HG02840 (cell line): ENCODE measurements around the gene TMEM14C.
"Not testable (repeated sequence)": the region's sequence is repeated elsewhere in the genome, so short reads cannot be mapped to it uniquely, and the experiment has no call there.

Source experiments
- ATAC-seq: cut with Tn5 transposase; IDR thresholded peaks from one replicate; pipeline ENCODE4 v1.9.1; 2021; ENCODE audit warnings: mild to moderate bottlenecking, moderate library complexity, moderate number of reproducible peaks; ENCODE audit not compliant: unreplicated experiment, low FRiP score

TMEM14C gene

DNA sequence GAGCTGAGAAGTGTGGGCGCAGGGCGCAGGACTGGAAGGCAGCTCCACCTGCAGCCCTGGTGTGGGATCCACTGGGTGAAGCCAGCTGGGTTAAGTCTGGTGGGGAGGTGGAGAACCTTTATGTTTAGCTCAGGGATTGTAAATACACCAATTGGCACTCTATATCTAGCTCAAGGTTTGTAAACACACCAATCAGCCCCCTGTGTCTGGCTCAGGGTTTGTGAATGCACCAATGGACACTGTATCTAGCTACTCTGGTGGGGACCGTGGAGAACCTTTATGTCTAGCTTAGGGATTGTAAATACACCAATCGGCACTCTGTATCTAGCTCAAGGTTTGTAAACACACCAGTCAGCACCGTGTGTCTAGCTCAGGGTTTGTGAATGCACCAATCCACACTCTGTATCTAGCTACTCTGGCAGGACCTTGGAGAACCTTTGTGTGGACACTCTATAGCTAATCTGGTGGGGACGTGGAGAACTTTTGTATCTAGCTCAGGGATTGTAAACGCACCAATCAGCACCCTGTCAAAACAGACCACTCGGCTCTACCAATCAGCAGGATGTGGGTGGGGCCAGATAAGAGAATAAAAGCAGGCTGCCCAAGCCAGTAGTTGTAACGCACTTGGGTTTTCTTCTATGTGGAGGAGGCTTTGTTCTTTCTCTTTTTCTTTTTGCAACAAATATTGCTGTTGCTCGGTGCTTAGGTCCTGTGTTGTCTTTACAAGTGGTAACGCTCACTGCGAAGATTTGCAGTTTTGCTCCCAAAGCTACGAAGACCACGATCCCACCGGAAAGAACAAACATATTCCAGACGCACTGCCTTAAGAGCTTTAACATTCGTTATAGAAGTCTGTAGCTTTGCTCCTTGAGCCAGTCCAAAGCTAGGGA is 1.7 kb upstream of the TMEM14C start:
- not testable (repeated sequence) for ATAC-seq

DNA sequence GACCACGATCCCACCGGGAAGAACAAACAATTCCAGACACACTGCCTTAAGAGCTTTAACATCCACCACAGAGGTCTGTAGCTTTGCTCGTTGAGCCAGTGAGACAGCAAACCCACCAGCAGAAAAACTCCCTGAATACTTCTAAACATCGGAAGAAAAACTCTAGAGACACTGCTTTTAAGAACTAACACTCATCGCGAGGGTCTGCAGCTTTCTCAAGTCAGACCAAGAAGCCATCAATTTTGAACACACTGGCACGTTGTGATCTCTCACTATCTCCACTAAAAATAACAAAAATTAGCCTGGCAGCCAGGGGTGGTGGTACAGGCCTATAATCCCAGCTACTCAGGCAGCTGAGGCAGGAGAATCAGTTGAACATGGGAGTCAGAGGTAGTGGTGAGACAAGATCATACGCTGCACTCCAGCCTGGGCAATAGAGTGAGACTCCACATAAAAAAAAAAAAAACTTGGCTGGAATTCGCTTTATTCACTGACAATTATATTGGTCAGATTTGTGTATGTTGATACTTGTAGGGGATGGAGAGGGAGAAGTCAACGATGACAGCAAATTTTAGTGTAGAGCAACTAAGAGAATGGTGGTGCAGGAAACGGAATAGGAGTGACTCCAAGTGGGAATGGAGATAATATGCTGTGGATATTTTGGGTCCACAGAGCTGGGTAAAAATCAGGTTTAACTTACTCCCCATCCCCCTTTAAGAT is 860 bp upstream of the TMEM14C start:
- ATAC-seq: no peak

GRCh38 chr6:10722570-10722819 is 375 bp upstream of the TMEM14C start:
- no peak for ATAC-seq

DNA sequence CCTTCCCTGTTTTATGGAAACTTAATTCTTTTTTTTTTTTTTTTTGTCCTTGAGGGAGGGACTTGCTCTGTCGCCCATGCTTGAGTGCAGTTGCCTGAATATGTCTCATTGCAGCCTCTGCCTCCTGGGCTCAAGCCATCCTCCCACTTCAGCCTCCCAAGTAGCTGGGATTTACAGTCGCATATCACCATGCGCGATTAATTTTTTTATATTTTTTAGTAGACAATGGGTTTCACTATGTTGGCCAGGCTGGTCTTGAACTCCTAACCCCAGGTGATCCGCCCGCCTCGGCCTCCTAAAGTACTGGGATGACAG is 654 bp downstream of the TMEM14C start:
- ATAC-seq: no peak

- no peak for ATAC-seq
These were observed 2.2 kb downstream of the TMEM14C start for GRCh38 chr6:10725044-10725443.

DNA sequence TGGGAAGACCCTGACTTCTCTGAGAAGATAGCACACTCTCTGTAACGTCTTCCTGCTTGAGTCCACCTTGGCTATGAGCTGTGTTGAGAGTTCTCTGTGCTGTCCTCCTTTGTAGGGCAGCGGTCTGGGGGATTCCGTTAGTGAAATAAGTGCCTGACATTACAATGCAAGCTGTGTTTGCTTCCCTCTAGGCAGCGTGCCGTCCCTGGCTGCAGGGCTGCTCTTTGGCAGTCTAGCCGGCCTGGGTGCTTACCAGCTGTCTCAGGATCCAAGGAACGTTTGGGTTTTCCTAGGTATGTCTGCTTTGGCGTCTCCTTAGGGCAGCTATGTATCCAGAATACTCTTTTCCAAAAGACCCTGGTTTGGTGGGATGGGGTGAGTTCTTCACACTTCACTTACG is 2.8 kb downstream of the TMEM14C start:
- ATAC-seq: no peak

DNA sequence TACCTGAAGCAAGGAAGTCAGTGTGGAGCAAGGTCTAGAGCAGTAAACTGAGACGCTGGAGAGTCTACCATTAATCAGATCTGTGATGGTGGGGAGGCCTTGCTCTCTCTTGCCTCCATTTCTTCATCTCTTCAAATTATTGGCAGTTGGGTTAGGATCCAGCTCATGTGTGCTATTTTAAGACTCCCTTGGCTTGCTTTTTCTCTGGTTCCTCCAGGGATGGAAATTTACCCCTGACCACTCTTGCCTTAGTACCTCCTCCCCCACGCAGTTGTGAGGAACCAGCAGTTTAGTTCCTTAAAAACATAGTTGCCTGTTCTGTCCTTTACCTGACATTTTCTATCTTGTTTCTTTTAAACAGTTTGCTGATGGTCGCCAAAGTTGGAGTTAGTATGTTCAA is 7.4 kb downstream of the TMEM14C start:
- ATAC-seq: no peak

- no peak for ATAC-seq
These were observed 10.4 kb downstream of the TMEM14C start for GRCh38 chr6:10733151-10733715.

DNA sequence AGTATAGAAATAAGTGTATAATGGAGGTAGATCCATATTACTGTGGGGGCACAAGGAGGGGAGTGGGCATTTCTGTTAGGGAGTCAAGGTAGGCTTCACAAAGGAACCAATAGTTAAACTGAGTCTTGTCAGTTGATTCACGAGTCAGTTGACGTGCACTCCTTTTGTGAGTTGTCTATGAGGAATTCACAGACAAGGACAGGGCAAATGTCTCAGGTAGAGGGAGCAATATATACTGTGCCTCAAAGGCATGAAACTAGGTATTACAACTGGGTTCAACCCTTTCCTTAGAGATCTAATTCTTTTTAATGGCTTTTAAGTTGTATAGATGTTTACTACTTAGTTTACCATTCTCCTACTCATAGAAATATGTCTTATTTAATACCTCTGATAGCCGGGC is 11.0 kb downstream of the TMEM14C start:
- ATAC-seq: no peak

DNA sequence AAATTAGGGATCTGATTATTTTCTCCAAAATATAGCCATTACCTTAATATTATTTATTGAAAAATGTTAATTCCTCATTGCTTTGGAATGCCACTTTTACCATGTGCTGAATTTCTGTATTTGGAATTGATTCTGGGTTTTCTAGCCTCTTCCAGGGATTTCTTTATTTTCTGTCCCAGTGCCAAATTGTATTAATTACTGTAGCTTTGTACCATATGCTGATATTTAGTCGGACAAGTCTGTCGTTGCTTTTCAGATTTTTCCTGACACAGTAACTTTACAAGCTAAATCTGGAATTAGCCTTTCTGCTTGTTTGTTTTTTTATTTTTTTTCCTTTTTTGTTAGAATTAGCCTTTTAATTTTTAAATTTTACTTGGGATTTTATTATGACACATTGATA is 13.9 kb downstream of the TMEM14C start:
- no peak for ATAC-seq

GRCh38 chr6:10740061-10740460 is 17.2 kb downstream of the TMEM14C start:
- ATAC-seq: no peak

DNA sequence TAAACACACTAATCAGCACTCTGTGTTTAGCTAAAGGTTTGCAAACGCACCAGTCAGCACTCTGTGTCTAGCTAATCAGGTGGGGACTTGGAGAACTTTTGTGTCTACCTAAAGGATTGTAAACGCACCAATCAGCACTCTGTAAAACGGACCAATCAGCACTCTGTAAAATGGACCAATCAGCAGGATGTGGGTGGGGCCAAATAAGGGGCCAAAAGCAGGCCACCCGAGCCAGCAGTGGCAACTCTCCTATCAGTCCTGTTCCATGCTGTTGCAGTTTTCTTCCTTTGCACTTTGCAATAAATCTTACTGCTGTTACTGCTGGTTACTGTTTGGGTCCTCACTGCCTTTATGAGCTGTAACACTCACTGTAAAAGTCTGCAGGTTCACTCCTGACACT is 18.8 kb downstream of the TMEM14C start:
- ATAC-seq: not testable (repeated sequence)

DNA sequence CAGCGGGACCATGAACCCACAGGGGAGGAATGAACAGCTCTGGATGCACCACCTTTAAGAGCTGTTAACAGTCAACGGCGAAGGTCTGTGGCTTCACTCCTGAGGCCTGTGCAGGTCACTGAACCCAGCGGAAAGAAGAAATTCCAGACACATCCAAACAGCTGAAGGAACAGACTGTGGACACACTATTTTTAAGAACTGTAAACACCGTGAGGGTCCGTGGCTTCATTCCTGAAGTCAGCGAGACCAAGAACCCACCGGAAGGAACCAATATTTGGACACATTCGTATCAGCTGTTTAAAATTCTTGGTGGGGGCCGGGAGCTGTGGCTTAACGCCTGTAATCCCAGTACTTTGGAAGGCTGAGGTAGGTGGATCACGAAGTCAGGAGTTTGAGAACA is 19.4 kb downstream of the TMEM14C start:
- no peak for ATAC-seq

DNA sequence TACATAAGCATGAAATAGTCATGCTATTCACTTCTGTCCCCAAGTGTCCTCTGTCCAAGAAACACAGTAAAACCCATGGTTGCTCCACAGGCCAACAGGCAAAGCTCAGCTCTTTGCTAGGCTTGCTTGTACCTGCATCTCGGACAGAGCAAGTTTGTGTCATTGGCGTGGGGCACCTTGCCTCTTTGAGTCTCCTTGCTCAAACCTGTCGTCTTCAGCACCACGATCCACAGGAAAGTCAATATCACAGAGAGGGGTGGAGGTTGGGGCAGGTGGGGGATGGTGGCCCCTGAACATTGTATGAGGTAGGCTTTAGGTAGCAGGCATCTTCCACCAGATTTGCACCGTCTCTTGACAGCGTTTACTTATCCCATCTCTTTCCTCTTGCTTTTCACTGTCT is 20.6 kb downstream of the TMEM14C start:
- ATAC-seq: no peak

- ATAC-seq: no peak
These were observed 22.2 kb downstream of the TMEM14C start for GRCh38 chr6:10745116-10745515.

- no peak for ATAC-seq
These were observed 24.0 kb downstream of the TMEM14C start for GRCh38 chr6:10746915-10747250.

GRCh38 chr6:10747251-10747972 is 24.5 kb downstream of the TMEM14C start, which contains the start of gene TMEM14B:
Gene TMEM14B, plus strand, starts transcription at chr6:10747805. Its CDS starts 1,441 bp downstream, at chr6:10749246.
- peak; percentile 96 for ATAC-seq

- ATAC-seq: no peak
These were observed 26.9 kb downstream of the TMEM14C start for GRCh38 chr6:10749734-10750133.

- ATAC-seq: not testable (repeated sequence)
These were observed 27.7 kb downstream of the TMEM14C start for GRCh38 chr6:10750568-10750967.

- ATAC-seq: not testable (repeated sequence)
These were observed 28.9 kb downstream of the TMEM14C start for GRCh38 chr6:10751757-10752156.

DNA sequence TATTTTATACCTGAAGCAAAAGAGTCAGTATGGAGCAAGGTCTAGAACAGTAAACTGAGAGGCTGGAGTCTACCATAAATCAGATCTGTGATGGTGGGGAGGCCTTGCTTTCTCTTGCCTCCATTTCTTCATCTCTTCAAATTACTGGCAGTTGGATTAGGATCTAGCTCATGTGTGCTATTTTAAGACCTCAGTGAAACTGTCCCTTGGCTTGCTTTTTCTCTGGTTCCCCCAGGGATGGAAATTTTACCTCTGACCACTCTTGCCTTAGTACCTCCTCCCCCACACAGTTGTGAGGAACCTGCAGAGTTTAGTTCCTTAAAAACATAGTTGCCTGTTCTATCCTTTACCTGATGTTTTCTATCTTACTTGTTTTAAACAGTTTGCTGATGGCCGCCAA is 33.2 kb downstream of the TMEM14C start:
- no peak for ATAC-seq
